HAP-1 (cell line): ENCODE results near the gene IGFN1.
"Not testable (repeated sequence)": the region's sequence is repeated elsewhere in the genome, so short reads cannot be mapped to it uniquely, and the experiment has no call there.

Source experiments
- DNase-seq, 2 experiments: peaks; one replicate each; pipeline ENCODE4 v3.0.0-alpha.2; 2016 to 2020; ENCODE audit warnings: low spot score in 2 of 2
- H3K27me3 ChIP-seq: fragments of 250-450 bp; sonication (Bioruptor Pico); 2 replicates; pipeline ENCODE4 v1.5.1; 2020; ENCODE audit warnings: low read depth, mild to moderate bottlenecking, moderate library complexity
- H3K36me3 ChIP-seq: fragments of 250-450 bp; sonication (Bioruptor Pico); replicated peaks from 2 replicates; pipeline ENCODE4 v1.5.1; 2020; ENCODE audit warnings: mild to moderate bottlenecking
- H3K4me1 ChIP-seq: fragments of 250-450 bp; sonication (Bioruptor Pico); 2 replicates; pipeline ENCODE4 v1.5.1; 2020; ENCODE audit warnings: mild to moderate bottlenecking
- H3K4me3 ChIP-seq: fragments of 250-450 bp; sonication (Bioruptor Pico); 2 replicates; pipeline ENCODE4 v1.5.1; 2020; ENCODE audit warnings: mild to moderate bottlenecking, moderate library complexity
- H3K9me3 ChIP-seq: fragments of 250-450 bp; sonication (Bioruptor Pico); 2 replicates; pipeline ENCODE4 v1.5.1; 2020; ENCODE audit warnings: mild to moderate bottlenecking, moderate library complexity
- in situ Hi-C: fragments of 300-500 bp; cut with MboI; formaldehyde crosslinking; loops from 3 replicates; pipeline ENCODE4 v1.14.3; 2020; ENCODE audit warnings: low sequenced_read_pairs, inconsistent platforms, mixed read lengths

Gene IGFN1

DNA sequence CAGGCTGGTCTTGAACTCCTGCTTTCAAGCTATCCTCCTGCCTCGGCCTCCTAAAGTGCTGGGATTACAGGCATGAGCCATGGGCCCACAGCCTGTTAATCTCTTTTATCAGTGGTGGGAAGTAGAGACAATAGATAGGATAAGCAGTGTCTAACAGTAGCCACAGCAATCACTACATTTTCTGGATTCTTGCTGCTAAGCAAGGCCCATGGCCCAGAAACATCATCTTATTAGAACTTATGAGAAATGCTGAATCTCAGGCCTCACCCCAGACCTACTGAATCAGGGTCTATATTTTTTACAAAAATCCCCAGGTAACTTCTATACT lies 29.7 kb downstream of the IGFN1 start:
- Histone ChIP-seq H3K27me3 (no peaks in the 10 kb centered on the region), H3K4me3 (no peak overlapping the region), H3K9me3 (no peaks in the 10 kb centered on the region), H3K36me3 (no peaks in the 10 kb centered on the region), H3K4me1 (no peaks in the 10 kb centered on the region)
- DNase-seq, result no peak
- in situ Hi-C loops, result no loop called here

DNA sequence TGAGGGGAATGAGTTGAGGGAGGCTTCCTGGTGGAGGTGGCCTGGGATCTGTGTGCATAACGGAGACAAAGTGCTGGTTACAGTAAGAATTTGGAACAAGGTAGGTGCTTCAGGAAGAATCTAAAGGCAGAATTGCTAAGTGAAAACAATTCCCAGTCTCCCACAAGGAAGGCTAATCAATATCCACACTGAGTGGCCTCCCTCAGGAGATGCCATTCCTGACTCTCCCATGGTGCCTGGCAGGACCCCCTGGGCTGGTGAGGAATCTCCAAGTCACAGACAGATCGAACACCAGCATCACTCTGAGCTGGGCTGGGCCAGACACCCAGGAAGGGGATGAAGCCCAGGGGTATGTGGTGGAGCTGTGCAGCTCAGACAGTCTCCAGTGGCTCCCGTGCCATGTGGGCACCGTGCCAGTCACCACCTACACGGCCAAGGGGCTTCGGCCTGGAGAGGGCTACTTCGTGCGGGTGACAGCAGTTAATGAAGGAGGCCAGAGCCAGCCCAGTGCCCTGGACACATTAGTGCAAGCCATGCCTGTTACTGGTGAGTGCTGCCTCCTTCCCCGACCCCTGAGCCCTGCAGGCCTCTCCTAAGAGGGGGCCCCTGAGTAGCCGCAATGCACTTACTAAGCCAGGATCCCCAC lies 30.7 kb downstream of the IGFN1 start:
- Histone ChIP-seq H3K4me1 (no peaks in the 10 kb centered on the region), H3K9me3 (no peaks in the 10 kb centered on the region), H3K4me3 (no peak overlapping the region), H3K36me3 (no peaks in the 10 kb centered on the region), H3K27me3 (no peaks in the 10 kb centered on the region)
- in situ Hi-C loops, result no loop called here
- DNase-seq, result no peak

DNA sequence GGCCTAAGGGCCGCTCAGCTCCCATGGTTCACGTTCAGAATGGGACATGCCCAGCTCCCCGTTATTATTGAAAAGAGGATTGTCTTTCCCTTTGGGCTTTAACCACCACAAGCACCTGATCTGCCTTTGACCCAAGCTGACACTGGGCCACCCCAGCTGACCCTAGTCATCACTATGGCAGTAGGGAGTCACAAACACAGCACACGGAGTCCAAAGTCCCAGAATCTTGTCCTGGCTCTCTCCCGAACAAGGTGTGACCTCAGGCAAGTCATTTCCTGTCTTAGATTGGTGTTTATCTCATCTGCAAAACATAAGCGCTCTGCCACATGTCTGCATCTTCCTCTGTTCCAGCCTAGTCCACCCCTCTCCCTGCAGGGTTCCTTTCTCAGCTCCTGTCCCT lies 31.5 kb downstream of the IGFN1 start:
- in situ Hi-C loops, result no loop called here
- Histone ChIP-seq H3K36me3 (no peaks in the 10 kb centered on the region), H3K4me3 (no peak overlapping the region), H3K27me3 (no peaks in the 10 kb centered on the region), H3K9me3 (no peaks in the 10 kb centered on the region), H3K4me1 (no peaks in the 10 kb centered on the region)
- no peak for DNase-seq

GRCh38 chr1:201223852-201224665 lies 33.4 kb downstream of the IGFN1 start:
- no peaks in the 10 kb centered on the region for H3K9me3 ChIP-seq
- no peaks in the 10 kb centered on the region for H3K4me1 ChIP-seq
- in situ Hi-C loops, result no loop called here
- H3K36me3 ChIP-seq, result no peaks in the 10 kb centered on the region
- H3K4me3 ChIP-seq, result no peak overlapping the region
- no peaks in the 10 kb centered on the region for H3K27me3 ChIP-seq
- no peak for DNase-seq

GRCh38 chr1:201224666-201225370 lies 34.2 kb downstream of the IGFN1 start:
- no peaks in the 10 kb centered on the region for H3K27me3 ChIP-seq
- H3K4me3 ChIP-seq, result no peak overlapping the region
- H3K36me3 ChIP-seq, result no peaks in the 10 kb centered on the region
- no peak for DNase-seq
- no peaks in the 10 kb centered on the region for H3K9me3 ChIP-seq
- in situ Hi-C loops, result no loop called here
- no peaks in the 10 kb centered on the region for H3K4me1 ChIP-seq

- no peaks in the 10 kb centered on the region for H3K27me3 ChIP-seq
- H3K36me3 ChIP-seq, result no peaks in the 10 kb centered on the region
- no peak for DNase-seq
- H3K9me3 ChIP-seq, result no peaks in the 10 kb centered on the region
- H3K4me1 ChIP-seq, result no peaks in the 10 kb centered on the region
- in situ Hi-C loops, result no loop called here
- H3K4me3 ChIP-seq, result no peak overlapping the region
These were observed 35.5 kb downstream of the IGFN1 start for GRCh38 chr1:201226178-201226514.

- Histone ChIP-seq H3K9me3 (no peaks in the 10 kb centered on the region), H3K4me3 (no peak overlapping the region), H3K27me3 (no peaks in the 10 kb centered on the region), H3K4me1 (no peaks in the 10 kb centered on the region), H3K36me3 (no peaks in the 10 kb centered on the region)
- in situ Hi-C loops, result no loop called here
- DNase-seq, result no peak
These were observed 36.4 kb downstream of the IGFN1 start for GRCh38 chr1:201226859-201227488.

DNA sequence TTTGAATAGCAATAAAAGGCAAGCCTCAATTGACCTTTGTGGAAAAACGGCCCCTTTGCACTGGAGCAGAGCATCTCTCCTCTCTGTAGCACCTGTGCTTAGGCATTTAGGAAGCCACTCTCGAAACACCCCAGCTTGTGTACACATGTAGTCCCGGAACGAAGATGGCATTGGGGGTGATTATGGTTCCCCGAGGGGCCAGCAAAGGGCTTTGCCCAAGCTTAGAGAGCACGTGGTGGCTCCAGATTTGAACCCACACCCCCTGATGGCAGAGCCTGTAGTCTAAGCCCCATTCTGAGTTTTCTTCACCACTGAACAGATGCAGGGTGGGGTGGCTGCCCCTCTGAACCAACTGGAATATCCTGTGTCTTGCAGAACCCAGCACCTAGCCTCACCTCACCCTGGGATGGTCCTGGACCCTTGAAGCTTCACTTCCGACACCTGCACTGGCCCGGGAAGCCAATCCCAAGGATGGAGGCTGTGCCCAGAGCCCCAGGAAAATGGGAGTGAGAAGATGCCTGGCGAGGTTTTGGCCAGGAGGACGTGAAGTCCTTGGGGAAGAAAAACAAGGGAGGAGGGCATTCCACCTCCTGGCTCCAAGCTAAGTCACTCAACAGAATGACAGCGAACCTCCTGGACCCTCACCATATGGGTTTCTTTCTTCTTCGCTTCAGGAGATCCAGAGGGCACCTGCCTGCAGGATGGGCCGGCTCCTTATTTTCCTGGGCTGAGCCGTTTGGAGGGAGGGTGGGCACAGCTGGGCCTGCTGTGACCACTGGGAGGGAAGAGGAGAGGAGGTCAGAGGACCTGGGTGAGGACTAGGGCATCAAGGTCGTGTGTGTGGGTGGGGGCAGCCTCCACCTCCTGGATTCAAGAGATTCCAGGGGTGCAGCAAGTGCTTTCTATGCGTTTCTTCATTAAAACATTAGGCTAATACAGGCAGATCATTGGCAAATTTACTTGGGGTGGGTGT lies 37.7 kb downstream of the IGFN1 start:
- in situ Hi-C loops, result no loop called here
- DNase-seq, result no peak
- Histone ChIP-seq H3K4me3 (no peak overlapping the region), H3K36me3 (no peaks in the 10 kb centered on the region), H3K27me3 (no peaks in the 10 kb centered on the region), H3K4me1 (no peaks in the 10 kb centered on the region), H3K9me3 (no peaks in the 10 kb centered on the region)

GRCh38 chr1:201229095-201229494 lies 38.5 kb downstream of the IGFN1 start:
- no peak overlapping the region for H3K4me3 ChIP-seq
- H3K4me1 ChIP-seq, result no peaks in the 10 kb centered on the region
- DNase-seq, result no peak
- H3K36me3 ChIP-seq, result no peaks in the 10 kb centered on the region
- in situ Hi-C loops, result no loop called here
- H3K27me3 ChIP-seq, result no peaks in the 10 kb centered on the region
- no peaks in the 10 kb centered on the region for H3K9me3 ChIP-seq

DNA sequence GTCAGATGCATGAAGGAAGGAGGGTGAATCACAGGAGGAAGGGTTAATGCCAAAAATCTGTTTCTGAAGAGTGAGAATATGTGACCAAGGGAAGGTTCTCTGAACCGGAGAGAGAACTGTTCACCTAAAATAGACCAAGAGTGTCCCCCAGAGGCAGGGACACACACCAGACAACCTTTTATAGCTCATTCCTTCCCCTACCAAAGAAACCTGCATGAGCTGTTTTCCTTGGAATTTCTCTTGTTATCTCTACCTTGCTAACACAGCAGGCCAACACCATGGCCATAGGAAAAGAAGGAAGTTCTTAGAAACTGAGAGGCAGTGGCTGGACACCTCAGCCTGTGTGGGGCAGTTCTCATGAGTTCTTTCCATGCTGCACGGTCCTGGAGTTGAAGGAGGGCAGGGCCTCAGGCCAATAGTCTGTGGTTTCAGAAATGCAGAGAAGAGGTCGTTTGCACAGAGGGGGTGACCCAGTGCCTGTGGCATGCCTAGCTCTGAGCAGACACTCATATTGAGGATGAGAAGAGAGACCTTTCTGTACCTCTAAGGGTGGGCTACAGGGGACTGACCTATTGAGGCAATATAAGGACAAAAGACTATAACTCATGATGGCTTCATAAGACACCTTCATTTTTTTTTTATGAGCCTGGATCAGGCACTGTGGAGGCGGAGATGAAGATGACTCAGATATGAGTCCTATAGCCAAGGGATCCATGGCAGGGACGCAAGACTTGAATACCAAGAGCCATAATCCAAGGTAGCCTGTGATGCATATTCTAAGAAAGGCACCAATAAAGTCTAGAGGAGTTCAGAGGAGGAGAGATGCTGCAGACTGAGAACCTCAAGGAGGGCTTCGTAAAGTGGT lies 39.4 kb downstream of the IGFN1 start:
- no peak for DNase-seq
- Histone ChIP-seq H3K4me1 (no peaks in the 10 kb centered on the region), H3K4me3 (no peak overlapping the region), H3K36me3 (no peaks in the 10 kb centered on the region), H3K9me3 (no peaks in the 10 kb centered on the region), H3K27me3 (no peaks in the 10 kb centered on the region)
- in situ Hi-C loops, result no loop called here

GRCh38 chr1:201230676-201231075 lies 40.1 kb downstream of the IGFN1 start:
- Histone ChIP-seq H3K36me3 (no peaks in the 10 kb centered on the region), H3K4me1 (no peaks in the 10 kb centered on the region), H3K27me3 (no peaks in the 10 kb centered on the region), H3K9me3 (no peaks in the 10 kb centered on the region), H3K4me3 (no peak overlapping the region)
- no peak for DNase-seq
- in situ Hi-C loops, result no loop called here

DNA sequence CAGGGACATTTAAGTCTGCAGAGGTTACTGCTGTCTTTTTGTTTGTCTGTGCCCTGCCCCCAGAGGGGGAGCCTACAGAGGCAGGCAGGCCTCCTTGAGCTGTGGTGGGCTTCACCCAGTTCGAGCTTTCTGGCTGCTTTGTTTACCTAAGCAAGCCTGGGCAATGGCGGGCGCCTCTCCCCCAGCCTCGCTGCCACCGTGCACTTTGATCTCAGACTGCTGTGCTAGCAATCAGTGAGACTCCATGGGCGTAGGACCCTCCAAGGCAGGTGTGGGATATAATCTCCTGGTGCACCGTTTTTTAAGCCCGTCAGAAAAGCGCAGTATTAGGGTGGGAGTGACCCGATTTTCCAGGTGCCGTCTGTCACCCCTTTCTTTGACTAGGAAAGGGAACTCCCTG lies 49.0 kb downstream of the IGFN1 start:
- in situ Hi-C loops, result not testable (repeated sequence)

More for the DNA sequence above, 49.0 kb downstream of the IGFN1 start:
- not testable (repeated sequence) for DNase-seq, H3K4me1 ChIP-seq, H3K36me3 ChIP-seq, H3K9me3 ChIP-seq, H3K4me3 ChIP-seq, H3K27me3 ChIP-seq
